Lung (tissue), 12 donors: ENCODE data around the gene PARD6G. TPM values are rescaled to one million over a fixed set of nuclear protein-coding genes. Genes with fewer than 3 reads are reported as not detected.

ENCODE experiments used
- ATAC-seq: fragments of 200-7000 bp; cut with Tn5 transposase; one replicate; pipeline ENCODE4 v1.9.1; 2020; ENCODE audit warnings: moderate number of reproducible peaks; ENCODE audit not compliant: insufficient read depth, low FRiP score
- DNase-seq, 3 donors: peaks; one replicate each; pipeline ENCODE4 v3.0.0-alpha.2; 2013 to 2017
- H3K27ac ChIP-seq, 2 donors: one replicate each; pipeline ENCODE4 v1.5.1; 2013; ENCODE audit warnings: mild to moderate bottlenecking in 2 of 2, moderate library complexity in 2 of 2, control low read depth in 1 of 2, inconsistent platforms in 1 of 2, low read depth in 1 of 2, low read length in 1 of 2
- H3K27me3 ChIP-seq, 3 donors: one replicate each; pipeline ENCODE4 v1.5.1; 2013; ENCODE audit warnings: low read length in 2 of 3; ENCODE audit not compliant: control insufficient read depth in 3 of 3, insufficient read depth in 3 of 3
- H3K36me3 ChIP-seq, 4 donors: one replicate each; pipeline ENCODE4 v1.5.1; 2013; ENCODE audit warnings: low read length in 4 of 4, mild to moderate bottlenecking in 1 of 4, moderate library complexity in 1 of 4; ENCODE audit not compliant: control insufficient read depth in 4 of 4, insufficient read depth in 4 of 4
- H3K4me1 ChIP-seq, 5 donors: one replicate each; pipeline ENCODE4 v1.5.1; 2013; ENCODE audit warnings: low read length in 5 of 5, mild to moderate bottlenecking in 2 of 5, moderate library complexity in 1 of 5; ENCODE audit not compliant: control insufficient read depth in 5 of 5, insufficient read depth in 5 of 5
- H3K4me3 ChIP-seq: one replicate; pipeline ENCODE4 v1.5.1; 2013; ENCODE audit warnings: mild to moderate bottlenecking, control low read depth, moderate library complexity
- H3K9ac ChIP-seq, 2 donors: one replicate each; pipeline ENCODE4 v1.5.1; 2013; ENCODE audit warnings: low read length in 2 of 2, control low read depth in 1 of 2; ENCODE audit not compliant: insufficient read depth in 1 of 2
- H3K9me3 ChIP-seq, 4 donors: one replicate each; pipeline ENCODE4 v1.5.1; 2013; ENCODE audit warnings: low read length in 3 of 4, mild to moderate bottlenecking in 1 of 4, moderate library complexity in 1 of 4; ENCODE audit not compliant: control insufficient read depth in 4 of 4, insufficient read depth in 3 of 4
- CTCF ChIP-seq: IDR thresholded peaks from 2 replicates; pipeline ENCODE4 v1.5.1; 2012; ENCODE audit warnings: mild to moderate bottlenecking; ENCODE audit errors: control extremely low read depth, extremely low read depth
- WGBS, 2 donors: extraction: QIAGEN DNeasy Blood & Tissue Kit; methylation state at CpG; one replicate each; pipeline ENCODE4 v1.1.7; 2013; 5-methylcytosine and 5-hydroxymethylcytosine counted together
- polyA plus RNA-seq, 2 donors: library from polyadenylated mRNA; stranded (reverse); fragments of 200-250 nt; gene quantifications; one replicate each; pipeline ENCODE4 v1.2.1, GENCODE V29; 2013
- total RNA-seq, 2 donors: library from RNA; depleted of rRNA in 1 of 2; stranded (reverse); fragments of >200 nt in 1 of 2; gene quantifications; one replicate each; pipeline ENCODE4 v1.2.1, GENCODE V29; 2014 to 2021
- donor health status: control.
- donor health status: control.
- donor health status: Bipolar disorder and iron deficiency.
- donor health status: healthy.
- donor health status: DM: yes; HTN: yes; CAD: no.

Gene PARD6G
- total and polyA plus RNA-seq, 4 donors, result 1.8 to 9.8 (median 3.1) TPM

- no peak for TF ChIP-seq CTCF
- WGBS, 2 donors, result 86 to 90% methylated on average over 5 of the region's 5 CpGs
Measured at GRCh38 chr18:80251700-80252099, 4.4 kb upstream of the PARD6G start.

GRCh38 chr18:80250740-80251364 is 3.5 kb upstream of the PARD6G start:
- ATAC-seq (no peak), DNase-seq (no peak)
- WGBS, 2 donors, result 70 to 73% methylated on average over 6 of the region's 6 CpGs
- H3K9me3 ChIP-seq, result no peaks in the 10 kb centered on the region
- H3K9ac ChIP-seq, result no peak overlapping the region
- H3K27ac ChIP-seq, result no peak overlapping the region
- H3K4me3 ChIP-seq, result no peak overlapping the region
- no peak for TF ChIP-seq CTCF
- H3K27me3 ChIP-seq, result no peaks in the 10 kb centered on the region
- H3K36me3 ChIP-seq, result no peaks in the 10 kb centered on the region
- peaks cover 0 to 9% (median 0%) of the 10 kb centered on the region in 5 donors for H3K4me1 ChIP-seq

More at GRCh38 chr18:80251700-80252099, 4.4 kb upstream of the PARD6G start:
- Histone ChIP-seq H3K27ac (no peak overlapping the region), H3K9me3 (no peaks in the 10 kb centered on the region), H3K4me1 (peaks cover 0 to 6% (median 0%) of the 10 kb centered on the region in 5 donors), H3K9ac (no peak overlapping the region), H3K27me3 (no peaks in the 10 kb centered on the region), H3K36me3 (no peaks in the 10 kb centered on the region), H3K4me3 (no peak overlapping the region)
- DNase-seq (no peak), ATAC-seq (no peak)

DNA sequence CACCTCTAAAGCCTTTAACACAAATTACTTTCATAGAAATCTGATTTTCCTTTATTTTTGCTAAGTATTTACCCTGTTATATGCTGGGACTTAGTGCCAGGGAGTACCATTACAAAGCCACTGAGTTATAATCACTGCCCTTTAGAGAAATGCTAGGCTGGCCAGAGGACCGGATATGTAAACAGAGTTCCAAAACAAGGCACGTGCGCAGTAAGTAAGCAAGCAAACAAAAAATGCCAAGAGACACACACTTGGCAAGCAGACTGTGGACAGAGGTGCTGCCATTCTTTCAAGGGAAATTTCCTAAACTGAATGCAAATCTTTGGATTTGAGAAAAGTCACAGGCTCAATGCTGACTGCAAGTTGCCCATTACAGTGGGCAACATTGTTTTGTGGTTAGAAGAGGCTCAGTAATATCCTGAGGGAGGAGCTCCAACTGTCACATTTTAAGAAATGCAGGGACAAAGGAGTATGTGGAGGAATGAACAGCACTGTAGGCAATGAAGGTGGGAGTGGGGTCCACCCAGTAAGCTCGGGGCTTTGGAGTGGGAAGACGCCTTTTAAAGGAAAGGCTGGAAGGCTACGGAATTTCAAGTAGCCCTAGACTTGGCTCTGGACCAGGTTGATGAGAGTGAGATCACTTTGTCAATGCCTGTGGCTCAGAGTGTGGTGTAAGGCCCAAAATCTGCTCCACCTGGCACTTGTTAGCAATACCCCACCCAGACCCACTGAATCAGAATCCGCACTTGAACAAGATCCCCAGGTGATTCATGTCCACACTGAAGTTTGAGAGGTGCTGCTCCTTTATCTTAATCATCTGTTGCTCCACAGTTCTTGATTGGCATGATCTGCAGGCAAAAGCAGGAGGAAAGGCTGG is 2.1 kb upstream of the PARD6G start:
- no peak for ATAC-seq
- Histone ChIP-seq H3K27me3 (no peaks in the 10 kb centered on the region), H3K9ac (no peak overlapping the region), H3K36me3 (no peaks in the 10 kb centered on the region), H3K27ac (no peak overlapping the region), H3K4me1 (peaks cover 0 to 13% (median 0%) of the 10 kb centered on the region in 5 donors), H3K9me3 (no peaks in the 10 kb centered on the region), H3K4me3 (no peak overlapping the region)
- DNase-seq, result no peak
- WGBS, 2 donors, result 64 to 65% methylated on average over 7 of the region's 7 CpGs
- TF ChIP-seq CTCF, result no peak
